Ramos (cell line): ENCODE data around the gene ASB18.

Experiments
- in situ Hi-C: fragments of 300-500 bp; cut with MboI; formaldehyde crosslinking; loops from one replicate; pipeline ENCODE4 v1.14.3; 2022; ENCODE audit warnings: low sequenced_read_pairs; ENCODE audit not compliant: unreplicated experiment

The ASB18 gene

GRCh38 chr2:236166796-236167296 is 97.4 kb downstream of the ASB18 start:
- in situ Hi-C loops, result no loop called here

GRCh38 chr2:236165842-236166795 is 98.1 kb downstream of the ASB18 start:
- in situ Hi-C loops, result no loop called here

GRCh38 chr2:236164925-236165841 is 99.0 kb downstream of the ASB18 start:
- in situ Hi-C loops, result no loop called here

DNA sequence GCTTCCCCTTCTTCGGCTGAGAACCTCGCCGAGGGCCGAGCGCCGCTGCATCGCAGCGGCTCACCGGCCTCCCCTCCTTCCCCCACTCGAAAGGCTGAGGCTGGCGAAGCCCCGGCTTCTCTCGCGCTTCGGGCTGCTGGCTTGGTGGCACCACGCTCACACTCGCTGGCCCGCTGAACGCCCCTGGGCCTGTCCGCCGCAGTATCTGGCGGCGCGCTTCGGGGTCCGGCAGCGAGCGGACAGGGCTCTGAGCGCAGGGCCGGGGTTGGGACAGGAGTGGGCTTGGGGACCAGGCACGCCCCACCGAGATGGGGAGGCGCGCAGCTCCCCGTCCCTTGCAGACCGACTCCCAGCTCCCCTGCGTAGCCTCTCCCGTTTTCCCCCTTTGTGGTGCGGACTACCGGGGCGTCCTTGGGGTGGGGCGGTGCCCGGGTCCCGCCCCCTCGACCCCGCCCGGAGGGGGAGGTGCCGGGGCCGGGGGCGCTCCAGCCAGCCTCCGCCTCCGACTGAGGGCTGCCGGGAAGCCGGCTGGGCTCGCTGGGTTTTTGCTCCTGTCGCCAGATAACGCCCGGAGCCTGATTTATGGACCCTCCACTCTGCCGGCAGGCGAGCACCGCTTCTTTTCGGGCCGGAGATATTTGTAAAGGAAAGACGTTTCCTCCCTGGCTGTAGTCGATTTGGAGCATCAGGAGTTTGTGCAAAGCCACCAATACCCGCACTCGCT is 99.8 kb downstream of the ASB18 start:
- in situ Hi-C loops, result no loop called here

DNA sequence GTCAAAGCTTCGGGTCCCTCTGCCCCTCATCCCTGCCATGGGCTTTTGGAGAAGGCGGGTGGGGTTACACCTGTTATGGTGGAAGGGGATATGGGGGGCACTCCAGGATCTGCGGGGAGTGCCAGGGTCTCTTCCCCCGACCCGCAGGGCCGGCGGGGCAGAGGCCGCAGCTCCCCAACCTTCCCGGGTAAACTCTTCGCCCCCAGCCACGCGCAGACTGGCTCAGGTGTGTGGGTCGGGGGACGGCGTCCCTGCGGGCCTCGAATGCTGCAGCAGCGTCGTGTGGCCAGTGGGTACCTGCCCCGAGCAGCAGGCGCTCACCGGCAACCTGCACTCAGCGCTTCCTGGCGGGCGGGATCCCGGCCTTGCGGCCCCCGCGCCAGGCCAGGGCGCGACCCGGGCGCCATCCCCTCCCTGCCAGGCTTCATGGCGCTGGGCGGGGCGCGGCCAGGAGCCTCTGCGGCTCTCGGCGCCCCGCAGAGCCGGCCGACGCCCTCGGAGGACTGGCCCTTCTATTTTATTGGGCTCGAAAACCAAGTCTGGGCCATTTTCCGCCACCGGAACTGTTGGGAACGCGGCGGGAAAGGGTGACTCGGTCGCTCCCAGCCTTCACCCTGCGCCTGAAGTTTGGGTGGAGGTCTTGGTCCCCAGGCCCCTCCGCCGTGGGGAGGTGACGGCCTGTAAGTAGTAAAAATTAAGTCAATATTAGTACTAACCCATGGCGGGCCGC is 100.6 kb downstream of the ASB18 start:
- in situ Hi-C loops, result no loop called here

- in situ Hi-C loops, result no loop called here
Observed at GRCh38 chr2:236162882-236163470, 101.2 kb downstream of the ASB18 start.

DNA sequence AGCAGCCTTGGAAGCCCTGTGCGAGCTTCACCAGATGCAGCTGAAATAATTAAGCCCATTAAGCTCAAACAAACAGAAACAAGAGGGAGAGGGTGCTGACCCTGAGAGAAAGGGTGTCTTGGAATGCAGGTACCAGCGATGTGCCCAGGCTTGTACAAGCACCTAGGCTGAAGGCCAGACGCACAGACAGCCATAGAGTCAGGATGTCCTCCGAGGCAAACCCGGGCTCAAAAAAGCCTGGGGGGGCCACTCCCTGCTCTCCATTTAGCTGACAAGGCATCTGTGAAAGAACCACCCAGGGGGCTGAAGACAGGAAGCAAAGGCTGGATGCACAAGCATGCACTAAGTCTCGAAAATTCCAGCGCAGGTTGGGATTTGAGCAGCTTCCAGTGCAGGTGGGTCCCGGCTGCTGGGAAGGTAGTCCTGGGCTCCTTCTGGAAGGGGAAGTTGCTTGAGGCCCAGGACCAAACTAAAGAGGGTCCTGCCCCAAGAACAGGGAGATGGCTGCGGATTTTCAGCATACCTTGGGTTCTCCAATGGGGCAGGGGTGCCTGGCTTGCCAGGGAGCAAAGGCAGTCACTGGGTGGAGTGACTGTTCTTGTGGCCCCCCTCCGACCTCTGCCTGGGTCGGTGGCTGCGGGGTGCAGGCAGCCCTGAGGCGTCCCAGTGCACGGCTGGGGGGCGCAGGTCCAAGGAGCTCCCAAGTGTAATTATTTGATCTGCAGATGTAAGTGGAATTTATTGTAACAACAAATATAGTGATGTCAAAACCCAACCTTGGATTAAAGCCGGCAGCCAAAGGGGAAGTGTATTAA is 102.0 kb downstream of the ASB18 start:
- in situ Hi-C loops, result no loop called here

GRCh38 chr2:236161531-236161930 is 102.7 kb downstream of the ASB18 start:
- in situ Hi-C loops, result no loop called here

DNA sequence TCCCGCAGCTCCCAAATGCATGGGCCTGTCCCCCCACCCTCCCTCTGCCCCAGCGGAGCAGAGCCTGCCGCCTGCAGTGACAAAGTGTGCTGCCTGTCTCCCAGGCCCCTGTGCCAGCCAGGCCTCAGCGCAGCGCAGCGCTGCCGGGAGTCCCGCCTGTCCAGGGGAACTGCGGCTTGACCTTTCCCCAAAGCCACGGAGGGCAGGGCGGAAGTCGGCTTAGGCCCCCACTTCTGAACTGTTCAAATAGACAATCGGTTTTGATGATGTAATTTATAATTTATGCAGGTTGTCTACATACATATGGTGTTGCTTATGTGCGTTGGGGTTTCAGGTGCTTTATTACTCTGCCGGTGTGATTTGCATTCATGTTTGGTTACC is 103.1 kb downstream of the ASB18 start:
- in situ Hi-C loops, result no loop called here

DNA sequence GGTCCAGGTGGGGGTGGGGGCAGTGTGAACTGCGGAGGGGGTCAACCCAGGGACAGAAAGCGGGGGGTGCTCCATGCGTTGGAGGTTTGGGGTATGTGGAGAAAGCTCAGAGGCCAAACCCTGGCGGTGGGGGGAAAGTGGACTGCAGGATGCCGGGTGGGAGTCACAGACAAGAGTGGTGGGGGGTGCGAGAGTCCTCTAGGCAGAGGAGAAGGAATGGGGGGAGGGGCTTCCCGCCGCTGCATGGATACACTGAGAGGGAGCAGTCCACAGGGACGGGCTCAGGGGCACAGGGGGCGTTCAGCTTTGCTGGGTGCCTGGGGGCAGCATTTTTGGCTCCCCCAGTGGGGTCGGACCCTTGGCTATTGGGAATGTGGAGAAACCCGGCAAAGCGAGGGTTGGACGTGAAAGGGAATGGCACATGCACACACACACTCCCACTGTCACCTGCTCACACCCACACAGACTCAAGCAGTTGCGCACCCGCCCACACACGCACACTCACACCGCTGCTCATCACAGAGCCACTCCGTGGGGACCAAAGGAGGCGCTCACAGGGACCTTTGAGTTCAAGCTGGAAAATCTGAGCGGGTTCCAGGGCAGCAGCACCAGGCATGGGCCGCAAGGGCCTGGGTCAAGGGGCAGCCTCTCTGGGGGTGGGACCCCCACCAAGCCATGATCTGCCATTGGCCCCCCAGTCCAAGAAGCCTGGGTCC is 103.7 kb downstream of the ASB18 start:
- in situ Hi-C loops, result no loop called here

- in situ Hi-C loops, result no loop called here
Observed at GRCh38 chr2:236159778-236160170, 104.4 kb downstream of the ASB18 start.

DNA sequence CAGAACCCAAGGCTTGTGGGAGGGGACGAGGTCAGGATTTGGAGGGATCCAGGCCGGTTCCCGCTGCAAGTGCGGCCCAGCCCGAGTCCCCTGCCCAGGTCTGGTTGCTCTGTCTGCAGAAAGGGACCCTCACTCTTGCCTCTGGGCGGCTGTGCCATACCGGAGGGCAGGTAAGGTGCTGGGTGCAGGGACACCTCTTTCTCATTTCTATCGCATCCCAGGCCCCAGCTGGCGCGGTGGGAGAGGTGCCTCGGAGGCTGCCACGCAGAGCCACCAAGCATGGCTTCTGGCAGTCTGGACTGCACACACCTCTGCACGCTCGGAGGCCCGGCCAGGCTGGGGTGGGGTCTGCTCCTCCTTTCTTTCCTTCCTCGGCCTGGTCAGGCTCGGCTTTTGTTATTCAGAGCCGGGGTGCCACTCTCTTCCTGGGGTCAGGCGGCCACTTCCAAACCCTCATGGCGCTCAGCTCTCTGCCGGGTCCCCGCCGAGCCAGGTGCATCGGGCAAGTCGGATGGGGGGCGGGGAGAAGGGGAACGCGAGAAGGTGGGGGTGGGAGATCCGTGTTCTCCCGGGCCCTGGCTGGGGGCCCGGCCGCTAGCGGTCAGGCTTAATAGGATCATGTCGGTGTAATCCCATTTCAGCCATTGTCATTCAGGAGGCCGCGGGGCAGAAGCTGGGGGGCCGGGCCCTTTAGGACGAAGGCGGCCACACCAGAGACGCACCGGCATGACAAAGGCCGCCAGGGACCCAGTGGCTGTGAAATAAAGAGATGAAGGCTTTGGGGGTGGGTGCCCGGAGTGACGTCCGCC is 105.0 kb downstream of the ASB18 start:
- in situ Hi-C loops, result no loop called here

- in situ Hi-C loops, result no loop called here
Observed at GRCh38 chr2:236157815-236158498, 106.2 kb downstream of the ASB18 start.

GRCh38 chr2:236157366-236157765 is 106.8 kb downstream of the ASB18 start:
- in situ Hi-C loops, result no loop called here

DNA sequence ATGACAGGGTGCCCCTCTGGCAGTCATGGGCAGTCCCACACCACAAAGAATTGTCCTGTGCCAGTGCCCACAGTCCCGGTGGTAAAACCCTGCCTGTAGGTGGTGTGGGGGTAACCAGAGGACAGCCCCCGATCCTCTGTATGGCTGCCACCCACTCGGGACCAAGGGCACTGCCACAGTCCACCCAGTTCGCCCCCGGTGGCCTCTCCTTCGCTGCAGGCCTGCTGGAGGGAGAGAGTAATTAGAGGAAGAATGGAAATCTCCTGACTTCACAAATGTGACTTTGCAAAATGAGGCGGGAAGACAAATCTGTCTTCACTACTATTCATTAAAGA is 107.4 kb downstream of the ASB18 start:
- in situ Hi-C loops, result no loop called here

GRCh38 chr2:236156095-236156859 is 107.9 kb downstream of the ASB18 start:
- in situ Hi-C loops, result no loop called here
